HG03108 (cell line): ENCODE results near the gene RUSC2.
"Not testable (repeated sequence)": the region's sequence is repeated elsewhere in the genome, so short reads cannot be mapped to it uniquely, and the experiment has no call there.

Source experiments
- ATAC-seq: cut with Tn5 transposase; IDR thresholded peaks from one replicate; pipeline ENCODE4 v1.9.1; 2021; ENCODE audit warnings: moderate library complexity; ENCODE audit not compliant: unreplicated experiment

RUSC2 gene

GRCh38 chr9:35493119-35493518 is 3.2 kb downstream of the RUSC2 start:
- ATAC-seq, result not testable (repeated sequence)

- ATAC-seq, result no peak
Measured at GRCh38 chr9:35495984-35496383, 6.1 kb downstream of the RUSC2 start.

DNA sequence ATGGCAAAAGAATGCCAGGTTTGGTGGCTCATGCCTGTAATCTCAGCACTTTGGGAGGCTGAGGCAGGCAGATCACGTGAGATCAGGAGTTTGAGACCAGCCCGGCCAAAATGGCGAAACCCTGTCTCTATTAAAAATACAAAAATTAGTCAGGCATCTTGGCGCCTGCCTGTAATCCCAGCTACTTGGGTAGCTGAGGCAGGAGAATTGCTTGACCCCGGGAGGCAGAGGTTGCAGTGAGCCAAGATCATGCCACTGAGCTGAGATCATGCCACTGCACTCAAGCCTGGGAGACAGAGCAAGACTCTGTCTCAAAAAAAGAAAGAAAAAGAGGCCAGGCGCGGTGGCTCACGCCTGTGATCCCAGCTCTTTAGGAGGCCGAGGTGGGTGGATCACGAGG is 8.3 kb downstream of the RUSC2 start:
- ATAC-seq, result not testable (repeated sequence)

- no peak for ATAC-seq
Measured at GRCh38 chr9:35499029-35499700, 9.3 kb downstream of the RUSC2 start.

GRCh38 chr9:35499701-35500030 is 9.8 kb downstream of the RUSC2 start:
- no peak for ATAC-seq

DNA sequence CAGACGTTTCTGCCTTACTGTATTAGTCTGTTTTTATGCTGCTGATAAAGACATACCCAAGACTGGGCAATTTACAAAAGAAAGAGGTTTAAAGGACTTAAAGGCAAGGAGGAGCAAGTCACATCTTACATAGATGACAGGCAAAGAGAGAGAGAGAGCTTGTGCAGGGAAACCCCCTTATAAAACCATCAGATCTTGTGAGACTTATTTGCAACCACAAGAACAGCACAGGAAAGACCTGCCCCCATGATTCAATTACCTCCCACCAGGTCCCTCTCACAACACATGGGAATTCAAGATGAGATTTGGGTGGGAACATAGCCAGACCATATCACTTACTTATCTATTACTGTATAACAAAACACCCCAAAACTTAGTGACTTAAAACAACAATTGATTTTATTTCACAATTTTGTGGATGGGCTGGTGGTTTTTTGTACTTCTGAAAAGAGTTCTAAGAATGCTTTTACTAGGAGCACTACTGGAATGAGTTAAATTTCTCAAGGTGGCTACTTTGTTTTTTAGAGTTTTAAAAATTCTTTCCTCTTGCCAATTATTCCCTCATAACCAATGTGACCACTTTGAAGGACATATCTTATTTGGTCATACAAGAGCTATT is 10.3 kb downstream of the RUSC2 start:
- ATAC-seq, result no peak

DNA sequence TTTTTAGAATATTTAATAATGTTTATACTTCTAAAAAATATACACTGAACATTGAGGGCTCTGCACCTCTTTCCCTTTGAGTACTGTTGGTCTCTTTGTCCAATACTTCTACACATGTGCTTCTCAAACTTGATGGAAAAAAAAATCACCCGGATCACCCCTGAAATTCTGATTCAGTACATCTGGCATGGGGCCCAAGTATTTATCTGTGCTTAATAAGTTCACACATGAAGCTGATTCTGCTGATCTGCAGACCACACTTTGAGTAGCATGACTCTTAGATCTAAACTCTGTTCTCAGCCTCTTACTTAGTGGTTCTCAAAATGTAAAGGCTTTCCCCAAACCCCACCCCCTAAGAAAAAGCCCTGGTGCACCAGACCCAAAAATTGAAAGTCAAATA is 12.0 kb downstream of the RUSC2 start:
- ATAC-seq, result no peak

DNA sequence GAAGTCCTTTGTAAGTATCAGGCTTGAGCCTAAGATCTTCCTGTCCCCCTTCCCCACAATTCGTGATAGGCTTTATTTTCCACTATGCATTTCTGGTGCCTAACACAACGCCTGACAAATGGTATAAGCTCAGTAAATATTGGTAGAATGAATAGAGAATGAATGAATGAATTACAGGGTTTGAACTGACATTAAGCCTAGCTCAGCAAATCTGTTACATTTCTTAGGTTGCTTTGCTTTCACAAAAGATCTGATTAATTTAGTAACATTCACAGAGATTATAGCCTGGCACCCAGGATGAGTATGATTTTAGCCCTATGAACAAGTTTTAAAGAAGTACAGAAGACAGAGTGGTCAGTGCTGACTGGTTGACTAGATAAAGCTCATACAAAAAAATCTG is 16.4 kb downstream of the RUSC2 start:
- ATAC-seq, result no peak

DNA sequence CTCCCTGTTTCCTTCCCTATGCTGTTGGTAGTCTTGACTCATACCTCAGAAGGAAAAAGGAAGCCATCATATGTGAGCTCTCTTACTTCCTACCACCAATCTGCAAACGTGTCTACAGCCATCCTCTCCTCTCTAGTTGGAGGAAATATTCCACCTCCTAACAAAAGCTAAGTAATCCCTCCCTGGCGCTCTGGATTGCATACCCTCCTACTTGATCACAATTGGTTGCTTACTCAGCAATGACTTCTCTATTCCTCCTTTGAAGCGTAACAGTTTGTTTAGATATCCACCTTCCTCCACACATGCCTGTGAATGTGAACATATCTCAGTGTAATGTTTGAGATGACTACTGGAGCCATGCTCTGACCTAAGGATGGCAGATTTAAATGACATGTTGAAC is 18.2 kb downstream of the RUSC2 start:
- no peak for ATAC-seq

GRCh38 chr9:35510383-35510753 is 20.5 kb downstream of the RUSC2 start:
- no peak for ATAC-seq

DNA sequence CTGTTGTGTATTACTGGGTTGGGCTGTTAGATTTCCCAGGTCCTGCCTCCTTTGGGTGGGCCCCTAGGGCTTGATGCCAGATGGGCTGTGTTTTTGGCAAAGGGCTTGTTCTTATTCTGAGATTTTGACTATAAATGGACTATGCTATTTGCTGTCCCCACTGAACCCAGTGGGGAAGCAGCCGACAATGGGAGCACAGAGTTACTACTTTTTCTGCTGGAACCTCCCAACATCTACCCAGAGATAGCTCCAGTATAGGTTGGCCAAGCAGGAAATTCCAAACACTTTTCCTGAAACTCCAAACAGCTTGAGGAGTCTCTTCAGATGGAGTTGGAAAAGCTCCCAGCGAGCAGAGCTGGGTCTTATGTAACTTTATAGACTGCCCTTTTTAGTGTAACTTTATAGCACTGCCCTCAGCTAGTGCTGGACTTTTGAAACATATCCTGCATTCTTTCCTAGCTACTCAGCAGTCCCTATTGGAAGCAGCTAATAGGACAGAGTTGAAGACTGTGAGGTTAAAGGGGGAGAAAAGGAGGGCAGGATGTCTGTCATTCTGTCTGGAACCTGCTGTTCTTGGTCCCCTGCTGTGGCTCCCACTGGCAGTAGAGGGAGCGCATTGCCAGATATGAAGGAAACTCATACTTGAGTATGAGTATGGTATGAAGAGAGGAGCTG is 21.0 kb downstream of the RUSC2 start:
- ATAC-seq, result no peak

- ATAC-seq, result no peak
Measured at GRCh38 chr9:35511453-35511852, 21.5 kb downstream of the RUSC2 start.

DNA sequence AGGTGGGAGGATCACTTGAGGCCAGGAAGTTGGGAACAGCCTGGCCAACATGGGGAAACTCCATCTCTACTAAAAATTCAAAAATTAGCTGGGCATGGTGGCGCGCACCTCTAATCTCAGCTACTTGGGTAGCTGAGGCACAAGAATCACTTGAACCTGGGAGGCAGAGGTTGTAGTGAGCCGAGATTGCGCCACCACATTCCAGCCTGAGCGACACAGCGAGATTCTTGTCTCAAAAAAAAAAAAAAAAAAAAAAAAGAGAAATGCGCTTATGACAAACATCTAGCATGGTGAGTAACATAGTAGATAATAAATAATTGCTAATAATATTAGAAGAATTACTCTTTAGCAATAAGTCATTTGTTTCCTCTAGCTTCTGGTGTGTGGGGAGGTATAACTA is 25.9 kb downstream of the RUSC2 start:
- ATAC-seq, result no peak

GRCh38 chr9:35516479-35516878 is 26.6 kb downstream of the RUSC2 start:
- ATAC-seq, result no peak

- ATAC-seq, result no peak
Measured at GRCh38 chr9:35517131-35517530, 27.2 kb downstream of the RUSC2 start.

DNA sequence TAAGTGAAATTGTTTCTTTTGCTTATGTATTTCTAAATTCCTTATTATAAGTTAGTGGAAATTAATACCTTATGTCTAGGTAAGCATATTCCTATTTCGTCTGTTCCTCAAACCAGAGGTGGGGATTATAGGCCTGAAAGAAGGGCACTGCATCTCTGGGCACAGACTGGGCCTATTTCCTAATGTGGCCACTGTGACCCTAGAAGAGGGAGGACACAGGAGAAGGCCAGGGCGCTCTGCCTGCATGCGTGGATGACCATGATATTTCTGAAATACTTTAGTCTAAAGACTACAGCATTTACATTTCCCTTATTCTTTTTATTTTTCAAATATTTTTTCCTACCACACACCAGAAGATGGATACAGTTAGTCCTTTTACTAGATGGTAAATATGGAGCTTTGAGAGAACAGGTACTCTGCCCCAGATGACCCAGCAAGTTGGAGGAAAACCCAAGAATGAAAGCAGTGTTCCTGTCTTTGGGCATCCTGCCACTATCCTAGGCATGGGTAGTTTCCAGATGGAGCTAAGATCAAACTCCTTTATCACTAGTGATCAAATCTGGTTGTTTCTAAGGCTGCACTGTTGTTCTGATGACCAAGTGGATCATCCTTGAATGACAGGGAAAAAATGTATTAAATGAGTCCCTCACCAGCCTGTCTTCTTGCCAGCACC is 27.8 kb downstream of the RUSC2 start:
- ATAC-seq, result no peak

GRCh38 chr9:35518225-35518821 is 28.4 kb downstream of the RUSC2 start:
- ATAC-seq, result no peak

- ATAC-seq, result no peak
Measured at GRCh38 chr9:35518981-35519679, 29.2 kb downstream of the RUSC2 start.

DNA sequence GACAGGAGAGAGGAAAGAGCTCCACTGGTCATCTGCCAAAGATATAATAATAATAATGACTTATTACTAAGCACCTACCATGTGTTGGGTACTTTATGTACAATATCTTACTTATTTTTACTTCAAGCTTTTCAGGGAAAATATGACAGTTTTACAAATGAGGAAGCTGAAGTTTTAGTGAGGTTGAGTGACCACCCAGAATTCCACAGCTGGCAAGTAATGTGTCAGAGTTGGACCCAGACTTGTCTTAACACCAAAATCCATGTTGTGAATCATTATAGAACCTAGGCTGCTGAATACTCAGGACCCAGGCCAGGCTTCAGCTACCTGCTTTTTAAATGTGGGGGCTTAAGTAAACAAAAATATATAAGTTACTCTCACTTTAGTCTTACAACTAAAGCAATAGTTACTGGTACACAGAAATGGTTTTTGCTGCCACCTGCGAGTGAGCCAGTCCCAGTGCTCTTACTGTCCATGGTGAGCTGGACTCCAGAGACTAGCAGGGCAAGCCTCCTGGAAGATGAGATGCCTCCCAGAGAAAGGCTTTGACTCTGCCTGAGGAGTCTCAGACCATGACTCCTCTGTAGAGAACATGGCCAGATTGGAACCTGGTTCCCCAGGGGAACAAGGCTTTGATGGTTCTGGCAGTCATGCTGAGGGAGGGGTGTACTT is 29.9 kb downstream of the RUSC2 start:
- no peak for ATAC-seq

- no peak for ATAC-seq
Measured at GRCh38 chr9:35520364-35520710, 30.4 kb downstream of the RUSC2 start.

DNA sequence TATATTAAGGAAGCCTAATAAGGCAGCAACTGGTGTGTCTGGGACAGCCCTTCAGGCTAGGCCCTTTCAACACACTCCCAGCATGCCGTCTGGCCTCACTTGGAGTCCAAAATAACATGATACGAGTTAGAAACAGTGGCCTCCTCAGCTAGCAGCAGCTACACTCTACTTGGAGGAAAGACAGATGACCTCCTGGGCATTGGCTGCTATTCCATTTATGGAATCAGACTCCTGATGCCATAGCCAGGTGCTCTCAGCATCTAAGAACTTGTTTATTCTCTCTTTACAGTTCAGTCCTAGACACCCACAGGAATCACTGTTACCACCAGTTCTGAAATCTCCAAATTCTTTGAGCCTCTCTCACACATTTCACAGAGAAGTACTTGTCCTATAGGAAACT is 31.8 kb downstream of the RUSC2 start:
- ATAC-seq, result no peak
